ENCODE measurements around the gene CPLANE1.
A peak's percentile ranks its signal among the peaks of the same experiment; 100 is the strongest.

The CPLANE1 gene

DNA sequence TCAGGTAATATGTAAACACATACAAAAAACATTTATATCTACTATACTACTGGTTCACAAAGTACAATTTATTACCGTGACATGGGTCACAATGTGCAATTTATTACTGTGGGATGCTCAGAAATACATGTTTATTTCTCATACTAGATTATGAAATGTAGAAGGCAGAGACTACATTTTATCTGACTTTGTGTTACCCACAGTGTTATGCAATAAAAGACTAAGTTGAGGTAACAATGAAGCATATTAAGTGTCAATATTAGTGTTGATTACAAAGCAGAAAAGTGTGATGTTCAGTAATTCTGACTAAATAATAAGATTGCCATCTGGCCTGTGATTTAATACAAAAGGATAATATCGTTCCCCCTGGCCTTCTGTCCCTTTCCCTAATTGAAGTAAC, 42.4 kb downstream of the CPLANE1 start:
- Histone ChIP-seq H3K14ac (ENCODE audit: low read length in 2 of 2) (no peak overlapping the region), H3K9ac (ENCODE audit: low read length) (no peak overlapping the region), H3K4me3 (ENCODE audit: insufficient read depth in 1 of 2, low read depth in 1 of 2, low read length in 2 of 2) (no peak overlapping the region), H2BK120ac (ENCODE audit: low read depth, low read length) (no peak overlapping the region), H3K4me1 (ENCODE audit: control insufficient read depth, insufficient read depth, low read depth, low read length) (peaks cover 3% of the 10 kb centered on the region), H2AFZ (ENCODE audit: low read depth, low read length) (no peak overlapping the region), H4K91ac (ENCODE audit: low read length) (no peak overlapping the region), H3K79me1 (replicated peaks; ENCODE audit: low read length, poor library complexity, severe bottlenecking) (peaks cover 8% of the 10 kb centered on the region), H2BK5ac (ENCODE audit: low read depth, low read length, poor library complexity, severe bottlenecking) (no peak overlapping the region), H3K27ac (ENCODE audit: low read length, poor library complexity, severe bottlenecking) (no peak overlapping the region), H3K23ac (ENCODE audit: low read length in 2 of 2) (no peak overlapping the region), H2BK12ac (ENCODE audit: low read length in 2 of 2) (no peak overlapping the region), H3K18ac (ENCODE audit: low read depth in 1 of 2, low read length in 2 of 2) (no peak overlapping the region), H3K9me3 (ENCODE audit: control insufficient read depth, low read length) (no peaks in the 10 kb centered on the region), H2BK15ac (ENCODE audit: low read depth, poor library complexity, severe bottlenecking) (no peak overlapping the region), H3K4ac (ENCODE audit: low read depth in 1 of 2, low read length in 2 of 2) (no peak overlapping the region), H3K36me3 (ENCODE audit: control insufficient read depth in 1 of 2, insufficient read depth in 2 of 2, low read depth in 1 of 2, low read length in 2 of 2) (peaks cover 24 to 81% of the 10 kb centered on the region in 2 experiments), H3K4me2 (ENCODE audit: low read length, poor library complexity, severe bottlenecking) (no peak overlapping the region), H3K27me3 (ENCODE audit: control insufficient read depth in 1 of 2, insufficient read depth in 1 of 2, low read length in 2 of 2) (no peaks in the 10 kb centered on the region), H2AK5ac (ENCODE audit: low read length, severe bottlenecking) (no peak overlapping the region), H4K8ac (ENCODE audit: low read length) (no peak overlapping the region)
- no peak for DNase-seq
- no CpG with 5 or more reads among the region's 2 CpGs for WGBS

DNA sequence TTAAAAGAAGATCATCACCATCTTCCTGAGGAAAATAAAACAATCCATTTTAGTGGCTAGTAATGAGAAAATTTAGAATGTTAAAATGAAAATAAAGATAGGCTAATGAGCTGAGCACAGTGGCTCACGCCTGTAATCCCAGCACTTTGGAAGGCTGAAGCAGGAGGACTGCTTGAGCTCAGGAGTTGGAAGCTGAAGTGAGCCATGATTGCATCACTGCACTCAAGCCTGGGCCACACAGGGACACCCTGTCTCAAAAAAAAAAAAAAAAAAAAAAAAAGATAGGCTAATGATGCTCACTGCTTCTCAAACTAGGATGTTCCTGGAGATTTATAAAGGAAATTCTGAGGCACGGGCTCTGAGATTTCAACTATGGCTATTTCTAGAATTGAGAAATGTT, 50.3 kb downstream of the CPLANE1 start:
- 98% methylated on average over 2 of the region's 2 CpGs for WGBS
- DNase-seq = peak; percentile 11
- H2AFZ ChIP-seq (ENCODE audit: low read depth, low read length) = no peak overlapping the region
- no peak overlapping the region for H3K14ac ChIP-seq (ENCODE audit: low read length in 2 of 2)
- H2BK120ac ChIP-seq (ENCODE audit: low read depth, low read length) = no peak overlapping the region
- no peak overlapping the region for H3K4ac ChIP-seq (ENCODE audit: low read depth in 1 of 2, low read length in 2 of 2)
- H3K4me1 ChIP-seq (ENCODE audit: control insufficient read depth, insufficient read depth, low read depth, low read length) = no peaks in the 10 kb centered on the region
- H2AK5ac ChIP-seq (ENCODE audit: low read length, severe bottlenecking) = no peak overlapping the region
- H3K27ac ChIP-seq (ENCODE audit: low read length, poor library complexity, severe bottlenecking) = no peak overlapping the region
- H3K23ac ChIP-seq (ENCODE audit: low read length in 2 of 2) = no peak overlapping the region
- no peak overlapping the region for H3K18ac ChIP-seq (ENCODE audit: low read depth in 1 of 2, low read length in 2 of 2)
- H3K9ac ChIP-seq (ENCODE audit: low read length) = no peak overlapping the region
- H3K79me1 ChIP-seq (replicated peaks; ENCODE audit: low read length, poor library complexity, severe bottlenecking) = peaks cover 5% of the 10 kb centered on the region
- no peaks in the 10 kb centered on the region for H3K27me3 ChIP-seq (ENCODE audit: control insufficient read depth in 1 of 2, insufficient read depth in 1 of 2, low read length in 2 of 2)
- H3K4me3 ChIP-seq (ENCODE audit: insufficient read depth in 1 of 2, low read depth in 1 of 2, low read length in 2 of 2) = no peak overlapping the region
- H3K9me3 ChIP-seq (ENCODE audit: control insufficient read depth, low read length) = no peaks in the 10 kb centered on the region
- no peak overlapping the region for H2BK15ac ChIP-seq (ENCODE audit: low read depth, poor library complexity, severe bottlenecking)
- no peak overlapping the region for H4K91ac ChIP-seq (ENCODE audit: low read length)
- H2BK12ac ChIP-seq (ENCODE audit: low read length in 2 of 2) = no peak overlapping the region
- peaks cover 9 to 87% of the 10 kb centered on the region in 2 experiments for H3K36me3 ChIP-seq (ENCODE audit: control insufficient read depth in 1 of 2, insufficient read depth in 2 of 2, low read depth in 1 of 2, low read length in 2 of 2)
- no peak overlapping the region for H4K8ac ChIP-seq (ENCODE audit: low read length)
- no peak overlapping the region for H3K4me2 ChIP-seq (ENCODE audit: low read length, poor library complexity, severe bottlenecking)
- H2BK5ac ChIP-seq (ENCODE audit: low read depth, low read length, poor library complexity, severe bottlenecking) = no peak overlapping the region

DNA sequence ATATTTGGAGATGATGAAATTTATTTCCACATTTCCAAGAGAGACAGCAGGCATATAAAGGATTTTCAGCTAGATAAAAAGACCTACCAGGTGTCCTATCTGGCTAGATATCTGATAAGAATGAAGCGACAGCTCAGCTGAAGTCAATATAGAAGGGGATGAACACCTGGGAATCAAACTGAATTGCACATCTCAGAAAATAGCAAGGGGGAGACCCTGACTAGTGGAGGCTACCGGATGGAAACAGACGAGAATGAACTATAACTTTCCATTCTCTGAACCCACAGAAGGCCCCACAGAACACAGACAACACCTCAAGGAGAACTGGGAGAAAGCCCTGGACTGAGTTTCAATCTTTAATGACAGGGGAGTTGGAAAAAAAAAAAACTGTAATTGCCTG, 51.1 kb downstream of the CPLANE1 start:
- no peak overlapping the region for H3K4me2 ChIP-seq (ENCODE audit: low read length, poor library complexity, severe bottlenecking)
- no peak overlapping the region for H2BK15ac ChIP-seq (ENCODE audit: low read depth, poor library complexity, severe bottlenecking)
- H2BK12ac ChIP-seq (ENCODE audit: low read length in 2 of 2) = no peak overlapping the region
- H2AK5ac ChIP-seq (ENCODE audit: low read length, severe bottlenecking) = no peak overlapping the region
- H3K4me3 ChIP-seq (ENCODE audit: insufficient read depth in 1 of 2, low read depth in 1 of 2, low read length in 2 of 2) = no peak overlapping the region
- no peak overlapping the region for H4K8ac ChIP-seq (ENCODE audit: low read length)
- H3K9ac ChIP-seq (ENCODE audit: low read length) = peak overlapping the region; percentile 46
- H3K4me1 ChIP-seq (ENCODE audit: control insufficient read depth, insufficient read depth, low read depth, low read length) = no peaks in the 10 kb centered on the region
- H3K9me3 ChIP-seq (ENCODE audit: control insufficient read depth, low read length) = no peaks in the 10 kb centered on the region
- peaks cover 6 to 84% of the 10 kb centered on the region in 2 experiments for H3K36me3 ChIP-seq (ENCODE audit: control insufficient read depth in 1 of 2, insufficient read depth in 2 of 2, low read depth in 1 of 2, low read length in 2 of 2)
- H3K18ac ChIP-seq (ENCODE audit: low read depth in 1 of 2, low read length in 2 of 2) = no peak overlapping the region
- peaks cover 5% of the 10 kb centered on the region for H3K79me1 ChIP-seq (replicated peaks; ENCODE audit: low read length, poor library complexity, severe bottlenecking)
- no peak overlapping the region for H4K91ac ChIP-seq (ENCODE audit: low read length)
- no peak for DNase-seq
- H3K4ac ChIP-seq (ENCODE audit: low read depth in 1 of 2, low read length in 2 of 2) = no peak overlapping the region
- no peak overlapping the region for H3K27ac ChIP-seq (ENCODE audit: low read length, poor library complexity, severe bottlenecking)
- H3K27me3 ChIP-seq (ENCODE audit: control insufficient read depth in 1 of 2, insufficient read depth in 1 of 2, low read length in 2 of 2) = no peaks in the 10 kb centered on the region
- no peak overlapping the region for H3K23ac ChIP-seq (ENCODE audit: low read length in 2 of 2)
- no peak overlapping the region for H2AFZ ChIP-seq (ENCODE audit: low read depth, low read length)
- no peak overlapping the region for H2BK5ac ChIP-seq (ENCODE audit: low read depth, low read length, poor library complexity, severe bottlenecking)
- H2BK120ac ChIP-seq (ENCODE audit: low read depth, low read length) = no peak overlapping the region
- WGBS = 93% methylated on average over 3 of the region's 3 CpGs
- H3K14ac ChIP-seq (ENCODE audit: low read length in 2 of 2) = no peak overlapping the region

DNA sequence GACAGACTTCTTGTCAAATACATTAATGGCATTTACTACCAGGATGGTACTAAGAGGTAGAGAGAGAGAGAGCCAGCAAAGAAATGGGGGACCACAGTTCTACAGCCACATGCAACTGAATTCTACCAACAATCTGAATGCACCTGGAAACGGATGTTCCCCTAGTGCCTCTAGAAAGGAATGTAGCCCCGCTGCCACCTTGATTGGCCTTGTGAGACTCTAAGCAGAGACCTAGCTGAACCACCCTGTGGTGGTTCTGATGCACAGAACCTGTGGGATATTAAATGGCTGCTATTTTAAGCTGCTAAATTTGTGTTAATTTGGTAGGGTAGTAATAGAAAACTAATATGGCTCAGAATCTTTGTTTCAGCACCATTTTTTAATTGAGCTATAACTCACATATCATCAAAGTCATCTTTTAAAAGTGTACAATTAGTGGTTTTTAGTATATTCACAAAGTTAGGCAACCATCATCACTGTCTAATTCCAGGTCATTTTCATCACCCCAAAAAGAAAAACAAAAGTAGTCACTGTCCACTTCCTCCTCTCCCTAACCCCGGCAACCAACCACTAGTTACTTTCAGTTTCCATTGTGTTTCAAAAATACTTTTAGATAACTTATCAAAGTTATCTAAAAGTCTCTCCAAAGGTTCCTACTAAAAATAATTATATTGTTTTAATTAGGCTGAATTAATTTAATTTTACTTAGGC, 51.7 kb downstream of the CPLANE1 start:
- Histone ChIP-seq H3K4me1 (ENCODE audit: control insufficient read depth, insufficient read depth, low read depth, low read length) (no peaks in the 10 kb centered on the region), H3K9ac (ENCODE audit: low read length) (peak overlapping the region; percentile 46), H3K27ac (ENCODE audit: low read length, poor library complexity, severe bottlenecking) (no peak overlapping the region), H2BK5ac (ENCODE audit: low read depth, low read length, poor library complexity, severe bottlenecking) (no peak overlapping the region), H3K79me1 (replicated peaks; ENCODE audit: low read length, poor library complexity, severe bottlenecking) (peaks cover 5% of the 10 kb centered on the region), H2BK120ac (ENCODE audit: low read depth, low read length) (no peak overlapping the region), H3K18ac (ENCODE audit: low read depth in 1 of 2, low read length in 2 of 2) (no peak overlapping the region), H3K27me3 (ENCODE audit: control insufficient read depth in 1 of 2, insufficient read depth in 1 of 2, low read length in 2 of 2) (no peaks in the 10 kb centered on the region), H2BK15ac (ENCODE audit: low read depth, poor library complexity, severe bottlenecking) (no peak overlapping the region), H2AK5ac (ENCODE audit: low read length, severe bottlenecking) (no peak overlapping the region), H3K4ac (ENCODE audit: low read depth in 1 of 2, low read length in 2 of 2) (no peak overlapping the region), H2BK12ac (ENCODE audit: low read length in 2 of 2) (no peak overlapping the region), H4K8ac (ENCODE audit: low read length) (no peak overlapping the region), H3K9me3 (ENCODE audit: control insufficient read depth, low read length) (no peaks in the 10 kb centered on the region), H3K4me3 (ENCODE audit: insufficient read depth in 1 of 2, low read depth in 1 of 2, low read length in 2 of 2) (no peak overlapping the region), H3K23ac (ENCODE audit: low read length in 2 of 2) (no peak overlapping the region), H4K91ac (ENCODE audit: low read length) (no peak overlapping the region), H3K14ac (ENCODE audit: low read length in 2 of 2) (no peak overlapping the region), H3K36me3 (ENCODE audit: control insufficient read depth in 1 of 2, insufficient read depth in 2 of 2, low read depth in 1 of 2, low read length in 2 of 2) (peaks cover 12 to 82% of the 10 kb centered on the region in 2 experiments), H3K4me2 (ENCODE audit: low read length, poor library complexity, severe bottlenecking) (no peak overlapping the region), H2AFZ (ENCODE audit: low read depth, low read length) (no peak overlapping the region)
- WGBS = 93% methylated on average over 3 of the region's 3 CpGs
- peak; percentile 31 for DNase-seq

All from mesenchymal stem cell (in vitro differentiated cells and primary cell).